Suprapubic skin (tissue), 4 donors: ENCODE results near the gene MAP4. TPM values are rescaled to one million over a fixed set of nuclear protein-coding genes. Genes with fewer than 3 reads are reported as not detected.
A peak's percentile ranks its signal among the peaks of the same experiment; 100 is the strongest.

Experiments used
- DNase-seq, 2 donors: peaks; one replicate each; pipeline ENCODE4 v3.0.0-alpha.2; 2019; ENCODE audit warnings: low spot score in 2 of 2
- H3K27ac ChIP-seq: fragments of 200-600 bp; sonication (generic); one replicate; pipeline ENCODE4 v1.5.1; 2019
- H3K27me3 ChIP-seq: fragments of 200-600 bp; sonication (generic); one replicate; pipeline ENCODE4 v1.5.1; 2019
- H3K36me3 ChIP-seq: fragments of 200-600 bp; sonication (generic); one replicate; pipeline ENCODE4 v1.5.1; 2019
- H3K4me1 ChIP-seq: fragments of 200-600 bp; sonication (generic); one replicate; pipeline ENCODE4 v1.5.1; 2019
- H3K4me3 ChIP-seq: fragments of 200-600 bp; sonication (generic); one replicate; pipeline ENCODE4 v1.5.1; 2019; ENCODE audit warnings: mild to moderate bottlenecking
- H3K9me3 ChIP-seq: fragments of 200-600 bp; sonication (generic); one replicate; pipeline ENCODE4 v1.5.1; 2019
- CTCF ChIP-seq, 2 donors: fragments of 200-600 bp in 1 of 2; fragments of 450-650 bp in 1 of 2; sonication (generic) in 1 of 2; IDR thresholded peaks; one replicate each; pipeline ENCODE4 v1.5.1; 2016 to 2019; ENCODE audit warnings: antibody characterized with exemption in 2 of 2, mild to moderate bottlenecking in 1 of 2, moderate library complexity in 1 of 2
- EP300 ChIP-seq: sonication (generic); formaldehyde crosslinking; IDR thresholded peaks from one replicate; pipeline ENCODE4 v1.6.1; 2017; ENCODE audit warnings: antibody characterized with exemption
- POLR2A ChIP-seq, 2 donors: fragments of 450-650 bp; IDR thresholded peaks; one replicate each; pipeline ENCODE4 v1.6.1; 2017; ENCODE audit warnings: antibody characterized with exemption in 2 of 2, mild to moderate bottlenecking in 2 of 2, moderate library complexity in 2 of 2
- POLR2AphosphoS5 ChIP-seq, 3 donors: sonication (generic); formaldehyde crosslinking; IDR thresholded peaks; one replicate each; pipeline ENCODE4 v1.6.1; 2017; ENCODE audit warnings: antibody characterized with exemption in 3 of 3
- WGBS: methylation state at CpG from one replicate; pipeline ENCODE4 v1.1.5; 2018; 5-methylcytosine and 5-hydroxymethylcytosine counted together
- total RNA-seq, 4 donors: library from RNA; depleted of rRNA; stranded (reverse); fragments of >200 nt; gene quantifications; one replicate each; pipeline ENCODE4 v1.1.0, GENCODE V29; 2016

The MAP4 gene
- total RNA-seq, 4 donors from 2014 or later, result 132 to 162 (median 144) TPM

- H3K4me1 ChIP-seq, result peaks cover 41% of the 10 kb centered on the region
- H3K4me3 ChIP-seq, result no peak overlapping the region
- H3K36me3 ChIP-seq, result no peaks in the 10 kb centered on the region
- 44% methylated on average over 2 of the region's 2 CpGs for WGBS
- TF ChIP-seq EP300 (no peak), POLR2AphosphoS5 (IDR thresholded peaks at IDR 0.05) (no peak), CTCF (IDR thresholded peaks at IDR 0.05) (no peak), POLR2A (IDR thresholded peaks at IDR 0.05) (no peak)
- peak overlapping the region; percentile 75 for H3K27ac ChIP-seq
- no peaks in the 10 kb centered on the region for H3K27me3 ChIP-seq
- no peak for DNase-seq
- no peaks in the 10 kb centered on the region for H3K9me3 ChIP-seq
Observed at GRCh38 chr3:48034000-48034516, 17.8 kb upstream of the MAP4 start.

- TF ChIP-seq CTCF (IDR thresholded peaks at IDR 0.05) (no peak), EP300 (no peak), POLR2A (IDR thresholded peaks at IDR 0.05) (no peak), POLR2AphosphoS5 (IDR thresholded peaks at IDR 0.05) (no peak)
- no peak overlapping the region for H3K4me3 ChIP-seq
- no peaks in the 10 kb centered on the region for H3K27me3 ChIP-seq
- no peak for DNase-seq
- peaks cover 27% of the 10 kb centered on the region for H3K4me1 ChIP-seq
- H3K9me3 ChIP-seq, result no peaks in the 10 kb centered on the region
- no peaks in the 10 kb centered on the region for H3K36me3 ChIP-seq
- H3K27ac ChIP-seq, result no peak overlapping the region
- WGBS, result 76% methylated on average over 3 of the region's 3 CpGs
Observed at GRCh38 chr3:48030188-48030587, 14.0 kb upstream of the MAP4 start.

- H3K9me3 ChIP-seq, result no peaks in the 10 kb centered on the region
- H3K27ac ChIP-seq, result no peak overlapping the region
- no peaks in the 10 kb centered on the region for H3K27me3 ChIP-seq
- 90% methylated on average over 10 of the region's 10 CpGs for WGBS
- no peak for DNase-seq
- no peak overlapping the region for H3K4me3 ChIP-seq
- no peaks in the 10 kb centered on the region for H3K36me3 ChIP-seq
- TF ChIP-seq CTCF (IDR thresholded peaks at IDR 0.05), result no peak
- TF ChIP-seq EP300, result no peak
- no peak for TF ChIP-seq POLR2AphosphoS5 (IDR thresholded peaks at IDR 0.05)
- no peak for TF ChIP-seq POLR2A (IDR thresholded peaks at IDR 0.05)
- peaks cover 5% of the 10 kb centered on the region for H3K4me1 ChIP-seq
Observed at GRCh38 chr3:48026951-48027908, 11.0 kb upstream of the MAP4 start.

GRCh38 chr3:48026098-48026497, 9.9 kb upstream of the MAP4 start:
- no peaks in the 10 kb centered on the region for H3K36me3 ChIP-seq
- H3K27ac ChIP-seq, result no peak overlapping the region
- no peaks in the 10 kb centered on the region for H3K27me3 ChIP-seq
- 64% methylated on average over 2 of the region's 2 CpGs for WGBS
- DNase-seq, result no peak
- H3K4me3 ChIP-seq, result no peak overlapping the region
- H3K4me1 ChIP-seq, result peaks cover under 1% of the 10 kb centered on the region
- H3K9me3 ChIP-seq, result no peaks in the 10 kb centered on the region
- TF ChIP-seq POLR2AphosphoS5 (IDR thresholded peaks at IDR 0.05) (no peak), EP300 (no peak), CTCF (IDR thresholded peaks at IDR 0.05) (no peak), POLR2A (IDR thresholded peaks at IDR 0.05) (no peak)

- WGBS, result 67% methylated on average over 1 of the region's 1 CpG
- TF ChIP-seq POLR2A (IDR thresholded peaks at IDR 0.05) (no peak), EP300 (no peak), POLR2AphosphoS5 (IDR thresholded peaks at IDR 0.05) (no peak), CTCF (IDR thresholded peaks at IDR 0.05) (no peak)
- no peaks in the 10 kb centered on the region for H3K4me1 ChIP-seq
Observed at GRCh38 chr3:48024401-48024800, 8.2 kb upstream of the MAP4 start.

More at GRCh38 chr3:48024401-48024800, 8.2 kb upstream of the MAP4 start:
- H3K9me3 ChIP-seq, result no peaks in the 10 kb centered on the region
- no peak for DNase-seq
- H3K27me3 ChIP-seq, result no peaks in the 10 kb centered on the region
- no peaks in the 10 kb centered on the region for H3K36me3 ChIP-seq
- H3K27ac ChIP-seq, result no peak overlapping the region
- H3K4me3 ChIP-seq, result no peak overlapping the region
